Endothelial cell of hepatic sinusoid (primary cell): Measurements from ENCODE around the gene KXD1.
"Not testable (repeated sequence)": the region's sequence is repeated elsewhere in the genome, so short reads cannot be mapped to it uniquely, and the experiment has no call there.

ENCODE experiments used
- in situ Hi-C: cut with HindIII; loops from 2 replicates; pipeline ENCODE4 v1.10.0; 2017; ENCODE audit warnings: low sequenced_read_pairs

Gene KXD1

DNA sequence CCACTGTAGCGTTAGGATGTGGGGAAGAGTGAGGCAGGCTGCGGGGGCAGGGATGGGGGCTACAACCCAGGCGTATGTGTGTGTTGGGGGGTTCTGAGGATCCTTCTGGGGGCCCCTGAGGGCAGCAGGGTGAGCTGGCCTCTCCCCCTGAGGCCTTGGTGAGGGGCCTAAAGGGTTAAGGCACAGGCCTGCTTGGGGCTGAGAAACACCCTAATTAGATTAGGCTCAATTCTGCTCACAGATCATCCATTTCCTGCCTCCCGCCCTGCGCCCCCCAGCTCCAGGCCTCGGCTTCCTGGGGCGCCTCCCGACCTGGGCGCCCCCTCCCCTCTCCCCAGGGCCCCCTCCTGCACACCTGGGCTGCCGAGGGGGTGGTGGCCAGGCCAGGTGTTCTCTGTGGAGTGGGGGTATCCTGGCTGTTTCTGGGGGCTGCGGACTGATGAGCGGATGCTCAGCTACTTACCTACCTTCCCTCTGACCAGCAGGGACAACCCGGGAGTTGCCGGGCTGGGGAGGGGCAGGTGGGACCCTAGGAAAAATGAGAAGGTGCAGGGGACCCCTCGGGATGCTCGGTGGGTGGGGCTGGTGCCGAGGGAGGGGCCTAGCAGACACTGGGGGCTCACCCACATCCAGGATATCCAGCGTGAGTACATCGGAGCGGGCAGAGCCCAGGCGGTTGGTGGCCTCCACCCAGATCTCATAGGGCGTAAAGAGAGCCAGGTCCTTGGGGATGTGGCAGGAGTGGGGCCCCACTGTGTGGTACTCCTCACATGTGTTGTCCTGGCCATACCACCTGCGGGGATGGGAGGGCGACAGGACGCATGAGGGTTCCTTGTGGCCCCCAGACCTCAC, 40.4 kb downstream of the KXD1 start:
- in situ Hi-C loops, result no loop called here

DNA sequence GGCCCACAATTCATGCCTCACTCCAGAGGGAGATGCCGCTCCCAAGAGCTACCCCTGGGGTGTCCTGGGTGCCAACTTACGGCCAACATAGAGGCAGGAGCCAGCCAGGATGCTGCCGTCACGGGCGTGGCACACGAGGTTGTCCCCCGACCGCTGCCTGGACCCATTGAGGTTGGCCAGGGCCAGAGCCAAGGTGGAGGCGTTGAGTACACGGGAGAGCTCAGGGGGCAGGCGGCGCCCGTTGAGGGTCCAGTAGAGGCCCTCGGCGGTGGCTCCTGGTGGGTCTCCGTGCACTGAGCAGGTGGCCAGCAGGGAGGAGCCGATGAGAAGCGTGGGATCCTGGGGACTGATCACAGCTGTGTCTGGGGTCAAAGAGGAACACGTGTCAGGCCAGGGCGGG, 41.8 kb downstream of the KXD1 start:
- in situ Hi-C loops, result no loop called here

DNA sequence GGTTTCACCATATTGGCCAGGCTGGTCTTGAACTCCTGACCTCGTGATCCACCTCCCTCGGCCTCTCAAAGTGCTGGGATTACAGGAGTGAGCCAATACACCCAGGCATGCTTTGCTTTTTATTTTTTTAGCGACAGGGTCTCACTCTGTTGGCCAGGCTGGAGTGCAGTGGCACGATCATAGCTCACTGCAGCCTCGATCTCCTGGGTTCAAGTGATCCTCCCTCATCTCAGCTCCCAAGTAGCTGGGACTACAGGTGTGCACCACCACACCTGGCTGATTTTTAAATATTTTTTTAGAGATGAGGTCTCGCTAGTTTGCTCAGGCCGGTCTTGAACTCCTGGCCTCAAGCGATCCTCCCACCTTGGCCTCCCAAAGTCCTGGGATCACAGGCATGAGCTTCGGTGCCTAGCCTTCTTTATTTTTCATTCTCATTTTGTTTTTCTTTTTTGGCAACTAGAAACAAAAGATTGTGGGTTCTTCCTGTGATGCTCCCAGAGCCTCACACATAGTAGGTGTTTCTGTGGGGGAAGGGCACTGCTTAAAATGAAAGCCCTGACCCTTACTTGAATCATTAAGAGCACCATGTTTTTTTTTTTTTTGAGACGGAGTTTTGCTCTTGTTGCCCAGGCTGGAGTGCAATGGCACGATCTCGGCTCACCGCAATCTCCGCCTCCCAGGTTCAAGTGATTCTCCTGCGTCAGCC, 43.2 kb downstream of the KXD1 start:
- in situ Hi-C loops, result not testable (repeated sequence)

GRCh38 chr19:18601875-18602274, 44.2 kb downstream of the KXD1 start:
- in situ Hi-C loops, result no loop called here

DNA sequence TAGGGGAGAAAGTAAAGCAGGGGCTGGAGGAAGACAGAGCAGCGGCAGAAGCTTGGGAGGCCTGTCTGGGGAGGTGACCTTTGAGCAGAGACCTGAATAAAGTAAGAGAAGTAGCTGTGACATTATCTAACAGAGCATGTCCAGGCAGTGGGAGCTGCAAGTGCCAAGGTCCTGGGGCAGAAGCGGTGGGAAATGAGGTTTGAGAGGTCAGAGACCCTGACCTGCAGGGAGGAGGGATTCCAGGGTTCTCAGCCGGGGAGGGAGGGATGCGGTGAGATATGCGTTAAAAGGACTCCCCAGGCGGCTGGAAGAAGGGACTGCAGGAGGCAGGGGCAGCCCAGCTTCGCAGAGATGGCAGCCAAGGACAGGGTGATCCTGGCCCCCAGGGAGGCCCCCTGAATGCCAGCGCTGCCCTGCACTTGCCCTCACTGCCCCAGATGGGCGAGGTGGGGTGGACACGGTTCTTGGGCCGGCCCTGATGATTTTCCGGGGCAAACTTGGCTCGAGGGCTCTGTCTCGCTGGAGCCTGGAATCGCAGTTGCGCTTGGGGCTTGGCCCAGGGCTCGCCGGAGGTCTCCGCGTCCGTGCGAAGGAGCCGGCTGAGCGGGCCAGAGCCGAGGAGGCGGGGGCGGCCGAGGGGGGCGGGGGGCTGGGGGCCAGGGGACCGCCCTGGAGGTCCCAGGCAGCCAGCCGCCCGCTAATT, 45.7 kb downstream of the KXD1 start:
- in situ Hi-C loops, result no loop called here

- in situ Hi-C loops, result no loop called here
Observed at GRCh38 chr19:18603958-18604819, 46.5 kb downstream of the KXD1 start.

GRCh38 chr19:18604820-18605159, 47.1 kb downstream of the KXD1 start:
- in situ Hi-C loops, result no loop called here

- in situ Hi-C loops, result no loop called here
Observed at GRCh38 chr19:18605196-18605545, 47.5 kb downstream of the KXD1 start.

DNA sequence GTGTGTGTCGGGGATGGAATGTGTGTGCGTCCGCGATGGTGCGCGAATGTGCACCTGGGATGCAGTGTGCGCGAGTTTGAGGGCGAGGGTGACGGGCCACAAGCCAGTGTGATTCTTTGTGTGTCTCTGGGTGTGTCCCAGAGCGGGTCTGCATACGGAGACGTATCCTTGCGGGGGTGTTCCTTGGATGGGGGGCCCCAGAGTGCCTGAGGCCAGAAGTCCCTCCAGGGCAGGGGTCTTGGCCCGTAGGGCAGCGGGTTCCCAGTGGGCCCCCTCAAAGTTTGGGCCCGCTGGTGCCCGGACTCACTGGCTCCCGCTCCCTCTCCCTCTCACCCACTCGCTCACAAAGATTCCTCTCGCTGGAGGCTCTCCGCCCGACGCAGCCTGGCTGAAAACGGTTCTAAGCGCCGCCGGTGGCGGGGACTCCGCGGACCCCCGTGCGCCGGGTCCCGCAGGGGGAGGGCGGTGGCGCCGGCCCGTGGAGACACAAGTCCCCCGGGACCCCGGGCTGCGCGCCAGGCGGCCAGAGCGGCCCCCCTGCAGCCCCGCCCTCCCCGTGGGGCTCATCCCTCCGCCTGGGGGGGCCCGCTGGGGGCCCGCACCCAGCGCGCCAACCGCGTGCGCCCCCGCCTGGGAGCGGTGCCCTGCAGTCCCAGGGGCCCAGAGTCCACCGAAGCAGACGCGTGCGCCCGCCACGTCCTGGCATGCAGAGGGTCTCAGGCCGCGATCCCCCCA, 48.0 kb downstream of the KXD1 start:
- in situ Hi-C loops, result no loop called here

DNA sequence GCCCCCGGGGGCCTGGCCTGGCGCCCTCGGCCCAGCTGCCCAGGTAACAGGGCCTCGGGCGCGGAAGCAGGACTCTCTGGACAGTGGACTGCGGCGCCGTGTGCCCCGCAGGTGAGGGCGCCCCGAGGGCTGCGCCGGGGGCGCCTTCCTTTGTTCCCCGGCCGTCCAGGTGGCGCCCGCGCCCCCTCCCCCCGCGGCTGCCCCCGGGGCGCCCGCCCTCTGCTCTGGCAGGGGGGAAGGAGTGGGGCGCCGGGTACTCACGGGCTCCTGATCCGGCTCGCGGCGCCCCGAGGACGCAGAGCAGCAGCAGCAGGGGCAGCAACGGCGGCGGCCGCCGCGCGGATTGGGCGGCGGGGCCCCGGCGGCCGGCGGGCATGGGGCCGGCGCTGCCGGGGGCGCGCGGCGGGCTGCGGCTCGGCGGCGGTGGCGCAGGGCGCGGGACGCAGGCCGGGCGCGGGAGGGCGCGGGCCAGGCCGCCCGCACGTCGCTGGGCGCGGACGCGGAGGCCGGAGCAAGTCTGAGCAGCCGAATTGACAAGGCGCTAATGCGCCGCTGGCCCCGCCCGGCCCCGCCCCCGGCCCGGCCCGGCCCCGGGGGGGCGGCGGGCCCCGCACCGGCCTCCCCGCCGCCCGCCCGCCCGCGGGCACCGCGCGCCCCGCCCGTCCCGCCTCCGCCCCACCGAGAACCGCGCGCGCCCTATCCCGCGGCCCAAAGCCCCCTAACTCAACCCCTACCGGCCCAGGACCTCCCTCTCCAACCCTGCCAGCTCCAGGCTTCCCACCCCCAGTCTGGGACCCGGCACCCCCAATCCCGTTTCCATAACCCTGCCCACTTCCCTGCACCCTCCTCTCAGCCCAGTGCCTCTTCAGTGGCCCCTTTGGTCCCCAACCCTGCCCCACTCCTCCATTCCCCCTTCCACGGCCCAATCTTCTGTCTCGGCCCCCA, 48.9 kb downstream of the KXD1 start, which contains the start of gene CRLF1:
Gene CRLF1, minus strand, starts transcription at position 519 of the 945 bp plus-strand sequence. Its CDS starts 143 bp downstream, at position 376.
- in situ Hi-C loops, result no loop called here

GRCh38 chr19:18607226-18608101, 49.8 kb downstream of the KXD1 start:
- in situ Hi-C loops, result no loop called here

GRCh38 chr19:18608102-18608804, 50.6 kb downstream of the KXD1 start:
- in situ Hi-C loops, result no loop called here

GRCh38 chr19:18608805-18609716, 51.4 kb downstream of the KXD1 start:
- in situ Hi-C loops, result no loop called here

DNA sequence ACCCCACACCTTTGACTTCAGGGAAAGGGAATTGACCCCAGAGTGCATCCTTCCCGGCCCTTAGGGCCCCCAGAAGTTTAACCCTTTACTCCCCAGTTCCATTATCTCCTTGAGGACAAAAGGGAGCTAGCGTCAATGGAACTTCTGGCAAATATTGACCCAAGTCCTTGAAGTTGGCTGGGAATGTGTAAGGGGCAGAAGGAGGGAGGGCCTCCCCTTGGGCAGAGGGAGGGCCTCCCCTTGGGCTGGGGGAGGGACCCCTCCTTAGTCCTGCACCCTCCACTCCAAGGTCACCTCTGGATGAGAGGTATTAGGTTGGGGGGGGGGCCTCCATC, 52.0 kb downstream of the KXD1 start:
- in situ Hi-C loops, result no loop called here

DNA sequence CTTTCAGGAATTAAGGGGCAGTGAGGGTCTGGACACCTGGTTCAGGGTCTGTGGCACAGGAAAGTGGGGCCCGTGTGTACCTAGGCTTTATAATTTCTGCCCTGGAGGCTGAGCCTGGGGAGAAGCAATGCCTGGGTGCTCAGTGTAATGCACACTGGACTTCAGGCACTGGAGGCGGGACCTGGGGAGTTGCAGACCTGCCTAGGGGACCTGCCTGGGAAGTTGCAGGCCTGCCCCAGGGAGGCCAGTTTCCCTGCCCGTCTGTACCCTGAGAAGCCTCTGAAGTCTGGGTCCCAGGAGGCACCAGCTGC, 52.5 kb downstream of the KXD1 start:
- in situ Hi-C loops, result no loop called here

- in situ Hi-C loops, result no loop called here
Observed at GRCh38 chr19:18610556-18611326, 53.1 kb downstream of the KXD1 start.
